Smooth muscle cell (in vitro differentiated cells): Measurements from ENCODE around the gene ABCC6. TPM values are rescaled to one million over a fixed set of nuclear protein-coding genes. Genes with fewer than 3 reads are reported as not detected.

Source experiments
- DNase-seq: peaks from one replicate; lab custom pipeline; 2025; ENCODE audit not compliant: unreplicated experiment; lab: John Stamatoyannopoulos, UW
- H2AFZ ChIP-seq: fragments of 200-600 bp; sonication (generic); 2 replicates; pipeline ENCODE4 v1.6.0; 2016; ENCODE audit warnings: antibody characterized with exemption, low read depth, mild to moderate bottlenecking
- H3F3A ChIP-seq: fragments of 200-600 bp; sonication (generic); 2 replicates; pipeline ENCODE4 v1.6.0; 2017; ENCODE audit warnings: antibody characterized with exemption, low read depth
- H3K27ac ChIP-seq: fragments of 200-600 bp; sonication (generic); 2 replicates; pipeline ENCODE4 v1.5.1; 2016; ENCODE audit warnings: low read depth, mild to moderate bottlenecking
- H3K27me3 ChIP-seq: fragments of 200-600 bp; sonication (generic); 2 replicates; pipeline ENCODE4 v1.6.1; 2016; ENCODE audit warnings: low read depth, mild to moderate bottlenecking
- H3K36me3 ChIP-seq: fragments of 200-600 bp; sonication (generic); 2 replicates; pipeline ENCODE4 v1.5.1; 2016; ENCODE audit warnings: low read depth
- H3K4me1 ChIP-seq: fragments of 200-600 bp; sonication (generic); 2 replicates; pipeline ENCODE4 v1.5.1; 2016; ENCODE audit warnings: low read depth
- H3K4me2 ChIP-seq: fragments of 200-600 bp; sonication (generic); 2 replicates; pipeline ENCODE4 v1.6.0; 2016; ENCODE audit warnings: mild to moderate bottlenecking
- H3K4me3 ChIP-seq: fragments of 200-600 bp; sonication (generic); 2 replicates; pipeline ENCODE4 v1.5.1; 2016; ENCODE audit warnings: mild to moderate bottlenecking
- H3K79me2 ChIP-seq: fragments of 200-600 bp; sonication (generic); 2 replicates; pipeline ENCODE4 v1.6.0; 2016; ENCODE audit warnings: low read depth, mild to moderate bottlenecking
- H3K9ac ChIP-seq: fragments of 200-600 bp; sonication (generic); 2 replicates; pipeline ENCODE4 v1.6.0; 2016; ENCODE audit warnings: low read depth
- H3K9me3 ChIP-seq: fragments of 200-600 bp; sonication (generic); replicated peaks from 2 replicates; pipeline ENCODE4 v1.5.1; 2016; ENCODE audit warnings: low read depth
- H4K20me1 ChIP-seq: fragments of 200-600 bp; sonication (generic); 2 replicates; pipeline ENCODE4 v1.6.0; 2016; ENCODE audit warnings: low read depth
- WGBS: methylation state at CpG from one replicate; pipeline ENCODE4 v1.1.7; 2016; ENCODE audit warnings: low lambda C conversion rate; 5-methylcytosine and 5-hydroxymethylcytosine counted together
- polyA plus RNA-seq: library from polyadenylated mRNA; unstranded; fragments of >200 nt; fragmentation: Nextera tagmentation; extraction: Ambion mirVana; gene quantifications from 2 replicates; pipeline ENCODE4 v1.2.1, GENCODE V29; 2016
- total RNA-seq: library from RNA; depleted of rRNA; stranded (reverse); fragments of >200 nt; gene quantifications from 2 replicates; pipeline ENCODE4 v1.2.3, GENCODE V29; 2014
- TF ChIP-seq, protein P1 (sequence below): fragments of 200-600 bp; sonication (generic); IDR thresholded peaks from 2 replicates; pipeline ENCODE4 v1.5.1; 2017; ENCODE audit warnings: borderline replicate concordance, mild to moderate bottlenecking, antibody characterized with exemption; ENCODE audit not compliant: insufficient read depth, poor library complexity, severe bottlenecking

Gene ABCC6
- total and polyA plus RNA-seq, 2 experiments from 2014 or later = 0.94 to 1.9 TPM

DNA sequence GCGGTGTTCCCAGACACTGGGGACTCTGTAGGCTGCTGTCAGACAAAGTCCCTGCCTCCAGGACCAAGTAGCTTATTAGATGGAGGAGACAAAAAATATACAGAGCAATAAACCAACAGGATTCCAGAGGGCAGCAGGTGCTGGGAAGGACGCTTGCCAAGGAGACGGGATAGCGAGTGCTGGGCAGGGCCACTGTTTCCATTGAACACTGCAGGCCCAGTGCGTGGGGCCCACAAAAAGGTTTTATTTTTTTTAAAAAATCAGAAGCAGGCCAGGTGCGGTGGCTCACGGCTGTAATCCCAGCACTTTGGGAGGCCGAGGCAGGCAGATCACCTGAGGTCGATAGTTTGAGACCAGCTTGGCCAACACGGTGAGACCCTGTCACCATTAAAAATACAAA, 84.2 kb downstream of the ABCC6 start:
- TF ChIP-seq, protein P1, sequence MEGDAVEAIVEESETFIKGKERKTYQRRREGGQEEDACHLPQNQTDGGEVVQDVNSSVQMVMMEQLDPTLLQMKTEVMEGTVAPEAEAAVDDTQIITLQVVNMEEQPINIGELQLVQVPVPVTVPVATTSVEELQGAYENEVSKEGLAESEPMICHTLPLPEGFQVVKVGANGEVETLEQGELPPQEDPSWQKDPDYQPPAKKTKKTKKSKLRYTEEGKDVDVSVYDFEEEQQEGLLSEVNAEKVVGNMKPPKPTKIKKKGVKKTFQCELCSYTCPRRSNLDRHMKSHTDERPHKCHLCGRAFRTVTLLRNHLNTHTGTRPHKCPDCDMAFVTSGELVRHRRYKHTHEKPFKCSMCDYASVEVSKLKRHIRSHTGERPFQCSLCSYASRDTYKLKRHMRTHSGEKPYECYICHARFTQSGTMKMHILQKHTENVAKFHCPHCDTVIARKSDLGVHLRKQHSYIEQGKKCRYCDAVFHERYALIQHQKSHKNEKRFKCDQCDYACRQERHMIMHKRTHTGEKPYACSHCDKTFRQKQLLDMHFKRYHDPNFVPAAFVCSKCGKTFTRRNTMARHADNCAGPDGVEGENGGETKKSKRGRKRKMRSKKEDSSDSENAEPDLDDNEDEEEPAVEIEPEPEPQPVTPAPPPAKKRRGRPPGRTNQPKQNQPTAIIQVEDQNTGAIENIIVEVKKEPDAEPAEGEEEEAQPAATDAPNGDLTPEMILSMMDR = no peak
- DNase-seq = no peak

DNA sequence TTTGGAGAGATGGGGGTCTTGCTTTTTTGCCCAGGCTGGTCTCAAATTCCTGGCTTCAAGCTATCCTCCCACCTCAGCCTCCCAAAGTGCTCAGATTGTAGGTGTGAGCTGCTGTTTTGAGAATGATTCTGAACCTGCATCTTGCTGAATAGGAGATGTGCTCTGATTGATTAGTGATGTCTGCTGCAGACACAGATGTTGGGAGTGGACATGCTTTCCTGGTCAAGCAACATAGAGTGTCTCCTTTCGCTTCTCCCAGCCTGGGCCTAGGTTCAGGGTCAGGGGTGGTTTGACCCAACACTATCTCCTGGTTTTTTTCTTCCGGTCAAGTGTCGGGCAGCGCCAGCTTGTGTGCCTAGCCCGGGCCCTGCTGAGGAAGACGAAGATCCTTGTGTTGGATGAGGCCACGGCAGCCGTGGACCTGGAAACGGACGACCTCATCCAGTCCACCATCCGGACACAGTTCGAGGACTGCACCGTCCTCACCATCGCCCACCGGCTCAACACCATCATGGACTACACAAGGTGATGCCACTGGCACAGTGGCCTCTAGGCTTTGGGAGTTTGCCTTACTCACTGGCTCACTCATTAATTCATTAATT, 85.2 kb downstream of the ABCC6 start:
- Histone ChIP-seq H2AFZ (no peak overlapping the region), H3F3A (no peaks in the 10 kb centered on the region), H3K79me2 (no peaks in the 10 kb centered on the region), H3K4me2 (no peak overlapping the region), H3K9ac (no peak overlapping the region), H3K36me3 (no peaks in the 10 kb centered on the region), H3K4me1 (no peaks in the 10 kb centered on the region), H3K27ac (no peak overlapping the region), H3K27me3 (no peaks in the 10 kb centered on the region), H4K20me1 (no peaks in the 10 kb centered on the region), H3K4me3 (no peak overlapping the region), H3K9me3 (no peaks in the 10 kb centered on the region)
- TF ChIP-seq, protein P1 = no peak
- DNase-seq = no peak
- WGBS = over 99% methylated on average over 15 of the region's 15 CpGs

More for the DNA sequence above, 84.2 kb downstream of the ABCC6 start:
- no peaks in the 10 kb centered on the region for H4K20me1 ChIP-seq
- H3K79me2 ChIP-seq = no peaks in the 10 kb centered on the region
- no peak overlapping the region for H3K4me2 ChIP-seq
- H3K4me1 ChIP-seq = no peaks in the 10 kb centered on the region
- H3K9ac ChIP-seq = no peak overlapping the region
- H3F3A ChIP-seq = no peaks in the 10 kb centered on the region
- no peaks in the 10 kb centered on the region for H3K27me3 ChIP-seq
- H3K4me3 ChIP-seq = no peak overlapping the region
- 98% methylated on average over 10 of the region's 10 CpGs for WGBS
- no peaks in the 10 kb centered on the region for H3K36me3 ChIP-seq
- no peak overlapping the region for H2AFZ ChIP-seq
- H3K27ac ChIP-seq = no peak overlapping the region
- H3K9me3 ChIP-seq = no peaks in the 10 kb centered on the region

- no peak for DNase-seq
- H3K27ac ChIP-seq = no peak overlapping the region
- no peaks in the 10 kb centered on the region for H3K27me3 ChIP-seq
- H3K9me3 ChIP-seq = no peaks in the 10 kb centered on the region
- TF ChIP-seq, protein P1 = no peak
- H3K4me2 ChIP-seq = no peak overlapping the region
- H2AFZ ChIP-seq = no peak overlapping the region
- no peaks in the 10 kb centered on the region for H3F3A ChIP-seq
- no peak overlapping the region for H3K4me3 ChIP-seq
- no peaks in the 10 kb centered on the region for H3K36me3 ChIP-seq
- no peak overlapping the region for H3K9ac ChIP-seq
- H3K4me1 ChIP-seq = no peaks in the 10 kb centered on the region
- no peaks in the 10 kb centered on the region for H3K79me2 ChIP-seq
- WGBS = 94% methylated on average over 8 of the region's 8 CpGs
- no peaks in the 10 kb centered on the region for H4K20me1 ChIP-seq
These were observed 86.2 kb downstream of the ABCC6 start for GRCh38 chr16:16137110-16137509.

GRCh38 chr16:16136588-16136987, 86.7 kb downstream of the ABCC6 start:
- H3K79me2 ChIP-seq = no peaks in the 10 kb centered on the region
- H3K27me3 ChIP-seq = no peaks in the 10 kb centered on the region
- WGBS = 94% methylated on average over 6 of the region's 6 CpGs

More at GRCh38 chr16:16136588-16136987, 86.7 kb downstream of the ABCC6 start:
- H3K4me3 ChIP-seq = no peak overlapping the region
- H3F3A ChIP-seq = no peaks in the 10 kb centered on the region
- no peaks in the 10 kb centered on the region for H3K4me1 ChIP-seq
- H4K20me1 ChIP-seq = no peaks in the 10 kb centered on the region
- TF ChIP-seq, protein P1 = no peak
- no peak overlapping the region for H3K27ac ChIP-seq
- no peaks in the 10 kb centered on the region for H3K9me3 ChIP-seq
- DNase-seq = no peak
- no peaks in the 10 kb centered on the region for H3K36me3 ChIP-seq
- no peak overlapping the region for H3K9ac ChIP-seq
- H2AFZ ChIP-seq = no peak overlapping the region
- H3K4me2 ChIP-seq = no peak overlapping the region
